Right atrium auricular region (tissue), 2 donors: ENCODE data around the gene ALOX15B. TPM values are rescaled to one million over a fixed set of nuclear protein-coding genes. Genes with fewer than 3 reads are reported as not detected.
"Not testable (repeated sequence)": the region's sequence is repeated elsewhere in the genome, so short reads cannot be mapped to it uniquely, and the experiment has no call there.

ENCODE experiments used
- DNase-seq: peaks from one replicate; pipeline ENCODE4 v3.0.0-alpha.2; 2019; ENCODE audit warnings: low spot score
- H3K27ac ChIP-seq, 2 donors: fragments of 200-600 bp; sonication (generic); 1 replicate in 1 of 2; 2 replicates in 1 of 2; pipeline ENCODE4 v1.5.1; 2016 to 2019
- H3K27me3 ChIP-seq, 2 donors: fragments of 200-600 bp; sonication (generic); one replicate each; pipeline versions ENCODE4 v1.5.1 to v1.6.0; 2017 to 2019
- H3K36me3 ChIP-seq: fragments of 200-600 bp; sonication (generic); one replicate; pipeline ENCODE4 v1.5.1; 2016
- H3K4me1 ChIP-seq, 2 donors: fragments of 200-600 bp; sonication (generic); one replicate each; pipeline versions ENCODE4 v1.5.1 to v1.6.0; 2017 to 2019
- H3K4me3 ChIP-seq, 2 donors: fragments of 200-600 bp; sonication (generic); 1 replicate in 1 of 2; 2 replicates in 1 of 2; pipeline ENCODE4 v1.5.1; 2017 to 2019; ENCODE audit warnings: mild to moderate bottlenecking in 1 of 2, moderate library complexity in 1 of 2
- H3K9me3 ChIP-seq, 2 donors: fragments of 200-600 bp; sonication (generic); one replicate each; pipeline ENCODE4 v1.5.1; 2019
- total RNA-seq, 2 donors: library from RNA; depleted of rRNA; stranded (reverse); fragments of >200 nt; gene quantifications; one replicate each; pipeline ENCODE4 v1.1.0, GENCODE V29; 2016
- TF ChIP-seq, protein P1 (sequence below), 2 donors: fragments of 200-600 bp; sonication (generic); IDR thresholded peaks; one replicate each; pipeline ENCODE4 v1.5.1; 2019; ENCODE audit warnings: antibody characterized with exemption in 2 of 2

Gene ALOX15B
- total RNA-seq, 2 donors from 2014 or later = 1.2 to 1.8 TPM

DNA sequence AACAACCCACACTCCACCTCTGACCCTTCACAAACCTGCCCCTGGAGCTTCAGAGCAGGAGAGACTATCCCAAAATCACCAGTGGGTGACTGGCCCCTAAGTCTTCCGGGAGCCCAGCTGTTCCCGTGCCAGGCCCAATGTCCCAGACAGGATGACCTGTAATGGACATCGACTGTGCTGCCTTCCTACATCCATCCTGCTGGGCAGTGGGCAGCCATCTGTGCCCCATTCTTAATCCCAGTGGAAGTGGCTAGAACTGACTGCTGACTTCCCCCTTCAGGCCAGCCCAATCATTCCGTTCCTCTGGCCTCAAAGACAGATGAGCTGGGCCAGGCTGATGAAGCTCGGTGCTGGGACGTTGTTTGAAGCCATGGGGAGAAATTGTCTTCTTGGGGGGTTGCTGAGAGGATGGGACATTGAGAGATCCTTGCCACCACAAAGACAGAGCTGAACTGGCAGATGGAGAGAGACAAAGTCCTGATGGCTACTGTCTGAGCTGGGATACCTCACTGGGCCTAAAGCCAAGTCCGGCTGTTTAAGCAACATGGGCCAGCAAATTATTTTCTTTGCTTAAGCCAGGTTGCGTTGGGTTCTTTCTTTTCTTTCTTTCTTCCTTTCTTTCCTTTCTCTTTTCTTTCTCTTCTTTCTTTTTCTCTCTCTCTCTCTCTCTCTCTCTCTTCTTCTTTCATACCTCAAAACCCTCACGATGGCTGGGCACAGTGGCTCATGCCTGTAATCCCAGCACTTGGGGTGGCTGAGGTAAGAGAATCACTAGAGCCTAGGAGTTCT, 17.9 kb upstream of the ALOX15B start:
- TF ChIP-seq, protein P1, sequence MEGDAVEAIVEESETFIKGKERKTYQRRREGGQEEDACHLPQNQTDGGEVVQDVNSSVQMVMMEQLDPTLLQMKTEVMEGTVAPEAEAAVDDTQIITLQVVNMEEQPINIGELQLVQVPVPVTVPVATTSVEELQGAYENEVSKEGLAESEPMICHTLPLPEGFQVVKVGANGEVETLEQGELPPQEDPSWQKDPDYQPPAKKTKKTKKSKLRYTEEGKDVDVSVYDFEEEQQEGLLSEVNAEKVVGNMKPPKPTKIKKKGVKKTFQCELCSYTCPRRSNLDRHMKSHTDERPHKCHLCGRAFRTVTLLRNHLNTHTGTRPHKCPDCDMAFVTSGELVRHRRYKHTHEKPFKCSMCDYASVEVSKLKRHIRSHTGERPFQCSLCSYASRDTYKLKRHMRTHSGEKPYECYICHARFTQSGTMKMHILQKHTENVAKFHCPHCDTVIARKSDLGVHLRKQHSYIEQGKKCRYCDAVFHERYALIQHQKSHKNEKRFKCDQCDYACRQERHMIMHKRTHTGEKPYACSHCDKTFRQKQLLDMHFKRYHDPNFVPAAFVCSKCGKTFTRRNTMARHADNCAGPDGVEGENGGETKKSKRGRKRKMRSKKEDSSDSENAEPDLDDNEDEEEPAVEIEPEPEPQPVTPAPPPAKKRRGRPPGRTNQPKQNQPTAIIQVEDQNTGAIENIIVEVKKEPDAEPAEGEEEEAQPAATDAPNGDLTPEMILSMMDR (IDR thresholded peaks at IDR 0.05) = no peak
- H3K36me3 ChIP-seq = no peaks in the 10 kb centered on the region
- no peaks in the 10 kb centered on the region for H3K9me3 ChIP-seq
- no peaks in the 10 kb centered on the region for H3K27me3 ChIP-seq
- H3K4me1 ChIP-seq = peaks cover 0 to 14% of the 10 kb centered on the region in 2 donors
- no peak overlapping the region for H3K27ac ChIP-seq
- no peak for DNase-seq
- H3K4me3 ChIP-seq = no peak overlapping the region

DNA sequence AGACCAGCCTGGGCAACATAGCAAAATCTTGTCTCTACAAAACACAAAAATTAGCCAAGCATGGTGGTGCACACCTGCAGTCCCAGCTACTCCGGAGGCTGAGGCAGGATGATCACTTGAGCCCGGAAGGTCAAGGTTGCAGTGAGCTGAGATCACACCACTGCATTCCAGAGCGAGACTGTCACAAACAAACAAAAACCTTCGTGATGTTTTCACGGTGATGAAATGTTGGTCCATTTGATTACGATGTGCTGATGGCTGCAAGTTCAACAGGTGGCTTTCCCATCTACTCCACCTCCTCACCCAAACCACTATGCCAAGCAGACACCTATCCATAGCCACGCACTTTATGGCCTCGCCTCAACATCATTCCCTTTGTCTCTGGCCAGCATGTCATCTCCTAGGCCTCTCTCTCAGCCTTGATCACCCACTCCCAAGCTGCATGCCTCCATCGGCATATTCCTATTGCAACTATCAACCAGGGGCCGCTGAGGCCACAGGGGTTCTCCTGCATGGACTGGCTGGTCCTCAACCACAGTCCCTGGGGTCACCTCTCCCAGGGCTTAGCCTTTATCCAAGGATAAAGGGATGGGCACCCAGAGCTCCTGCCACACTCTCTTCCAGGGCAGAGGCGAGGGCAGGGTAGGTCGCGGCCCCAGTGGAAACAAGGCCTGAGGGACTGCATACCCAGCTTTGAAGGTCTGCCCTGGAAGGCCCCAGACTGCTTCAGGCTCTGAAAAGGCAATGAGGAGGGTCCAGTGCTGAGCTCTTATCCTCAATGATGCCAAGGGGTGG, 17.1 kb upstream of the ALOX15B start:
- H3K9me3 ChIP-seq = no peaks in the 10 kb centered on the region
- H3K27me3 ChIP-seq = no peaks in the 10 kb centered on the region
- TF ChIP-seq, protein P1 (IDR thresholded peaks at IDR 0.05) = no peak
- H3K36me3 ChIP-seq = no peaks in the 10 kb centered on the region
- DNase-seq = no peak
- H3K4me3 ChIP-seq = no peak overlapping the region
- no peak overlapping the region for H3K27ac ChIP-seq
- peaks cover 0 to 6% of the 10 kb centered on the region in 2 donors for H3K4me1 ChIP-seq

DNA sequence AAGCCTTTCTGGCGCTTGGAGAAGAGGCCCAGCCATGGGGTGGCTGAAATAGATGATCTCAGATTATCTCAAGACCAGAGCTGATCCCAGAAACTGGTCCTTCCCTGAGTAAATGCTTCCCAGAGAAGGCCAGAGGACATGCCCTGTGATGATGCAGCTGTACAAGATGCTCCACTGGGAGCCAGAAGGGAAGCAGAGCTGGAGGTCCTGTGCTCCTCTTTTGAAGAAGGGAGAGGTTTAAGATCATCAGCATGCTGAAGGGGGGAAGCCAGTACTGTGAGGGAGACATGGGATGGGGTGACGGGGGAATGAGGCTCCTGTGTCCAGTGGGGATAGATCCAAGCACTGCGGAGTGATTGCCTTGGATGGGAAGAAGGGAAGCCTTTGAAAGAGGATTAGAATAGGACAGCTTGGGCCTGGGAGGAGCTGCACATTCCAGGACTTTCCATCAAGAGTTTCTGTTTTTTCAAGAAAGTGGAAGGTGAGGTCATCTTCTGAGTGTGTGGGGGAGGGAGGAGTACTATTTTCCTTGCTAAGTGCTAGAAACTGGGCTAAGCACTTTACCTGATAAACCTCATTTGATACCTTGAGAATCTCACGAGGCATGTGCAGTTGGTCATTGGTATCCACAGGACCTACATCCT, 16.4 kb upstream of the ALOX15B start:
- Histone ChIP-seq H3K4me1 (no peaks in the 10 kb centered on the region), H3K27me3 (no peaks in the 10 kb centered on the region), H3K9me3 (no peaks in the 10 kb centered on the region), H3K27ac (no peak overlapping the region), H3K36me3 (no peaks in the 10 kb centered on the region), H3K4me3 (no peak overlapping the region)
- TF ChIP-seq, protein P1 (IDR thresholded peaks at IDR 0.05) = no peak
- DNase-seq = no peak

DNA sequence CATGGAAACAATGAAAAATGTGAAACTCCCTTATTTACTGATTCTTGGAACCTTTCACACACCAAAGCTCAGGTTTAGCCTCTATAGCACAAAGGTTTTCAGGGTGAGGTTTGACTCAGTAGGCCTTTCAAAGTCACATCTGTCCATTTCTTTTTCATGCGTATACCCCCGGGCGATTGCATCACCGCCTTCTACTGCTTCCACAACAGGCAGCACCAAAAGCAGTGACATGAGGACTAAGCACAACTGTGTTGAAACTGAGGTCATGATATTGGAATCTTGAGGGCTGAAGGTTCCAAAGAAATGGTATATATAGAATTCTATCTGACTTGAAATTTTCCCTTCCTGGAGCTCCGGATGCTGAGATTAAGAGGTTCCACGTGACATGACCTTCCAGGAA, 14.7 kb upstream of the ALOX15B start:
- H3K4me1 ChIP-seq, H3K36me3 ChIP-seq, DNase-seq, H3K27ac ChIP-seq, H3K27me3 ChIP-seq, H3K9me3 ChIP-seq, H3K4me3 ChIP-seq: not testable (repeated sequence)

- no peaks in the 10 kb centered on the region for H3K27me3 ChIP-seq
- DNase-seq = no peak
These were observed 13.5 kb upstream of the ALOX15B start for GRCh38 chr17:8025176-8025911.

More at GRCh38 chr17:8025176-8025911, 13.5 kb upstream of the ALOX15B start:
- Histone ChIP-seq H3K36me3 (no peaks in the 10 kb centered on the region), H3K4me1 (no peaks in the 10 kb centered on the region), H3K4me3 (no peak overlapping the region), H3K9me3 (no peaks in the 10 kb centered on the region), H3K27ac (no peak overlapping the region)
- TF ChIP-seq, protein P1 (IDR thresholded peaks at IDR 0.05) = no peak
